ENCODE results near the gene VIPR2.

DNA sequence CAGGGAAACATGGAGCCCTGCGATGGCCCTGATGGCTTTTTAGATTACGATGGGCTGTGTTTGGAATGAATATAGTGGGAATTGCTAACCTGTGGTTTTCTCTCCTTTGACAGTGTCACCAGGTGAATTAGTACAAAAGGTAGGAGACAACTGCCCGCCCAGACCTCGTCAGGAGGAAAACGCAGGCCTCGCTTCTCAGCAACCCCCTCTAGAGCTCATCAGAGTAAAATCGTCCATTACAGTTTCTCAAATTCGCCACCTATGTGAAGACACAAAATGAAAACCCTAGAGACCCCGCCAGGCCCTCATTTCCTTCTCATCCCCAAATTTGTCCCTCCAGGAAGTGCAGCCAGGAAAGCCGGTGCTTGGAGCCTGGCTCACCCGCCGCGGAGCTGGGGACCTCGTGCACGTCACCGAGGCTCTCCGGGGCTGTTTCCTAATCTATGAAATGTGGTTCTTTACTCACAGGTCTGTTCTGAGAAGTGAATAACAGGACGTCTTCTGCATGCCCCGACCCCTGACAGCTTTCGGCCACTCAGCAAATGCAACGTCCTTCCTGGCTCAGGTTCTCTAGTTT lies 143.7 kb downstream of the VIPR2 start:
- TF ChIP-seq POLR2AphosphoS5 (IDR thresholded peaks at IDR 0.05; ENCODE audit: low read depth, low read length), result no peak
- no peak for TF ChIP-seq TAF1 (IDR thresholded peaks at IDR 0.05; ENCODE audit: borderline replicate concordance, insufficient read depth, low read length)
- no peak for TF ChIP-seq REST (IDR thresholded peaks at IDR 0.05; ENCODE audit: insufficient read depth in 1 of 2, low read depth in 2 of 2, low read length in 2 of 2)
- TF ChIP-seq SIN3A (IDR thresholded peaks at IDR 0.05; ENCODE audit: borderline replicate concordance, insufficient read depth, low read length), result no peak
